Fibroblast of skin of right quadriceps (primary cell): Measurements from ENCODE around the gene ODR4.
"Not testable (repeated sequence)": the region's sequence is repeated elsewhere in the genome, so short reads cannot be mapped to it uniquely, and the experiment has no call there.

Source experiments
- DNase-seq: peaks from one replicate; pipeline ENCODE4 v3.0.0-alpha.2; 2013

The ODR4 gene

DNA sequence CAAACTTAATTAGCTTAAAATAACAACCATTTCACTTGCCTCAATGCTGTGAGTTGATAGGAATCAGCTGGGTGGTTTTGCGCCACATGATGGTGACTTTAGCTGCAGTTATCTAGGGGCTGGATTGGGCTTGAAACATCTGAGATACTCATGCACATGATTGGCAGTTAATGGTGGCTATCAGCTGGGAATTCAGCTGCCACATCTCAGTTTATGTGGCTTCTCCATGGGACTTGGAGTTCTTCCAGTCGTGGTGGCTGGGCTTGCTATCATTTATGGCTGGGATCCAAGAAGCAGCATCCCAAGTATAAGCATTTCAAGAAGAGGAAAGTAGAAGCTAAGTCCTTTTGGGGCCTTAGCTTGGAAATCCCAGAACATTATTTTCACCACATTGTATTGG lies 48.9 kb downstream of the ODR4 start:
- DNase-seq: peak; percentile 8

DNA sequence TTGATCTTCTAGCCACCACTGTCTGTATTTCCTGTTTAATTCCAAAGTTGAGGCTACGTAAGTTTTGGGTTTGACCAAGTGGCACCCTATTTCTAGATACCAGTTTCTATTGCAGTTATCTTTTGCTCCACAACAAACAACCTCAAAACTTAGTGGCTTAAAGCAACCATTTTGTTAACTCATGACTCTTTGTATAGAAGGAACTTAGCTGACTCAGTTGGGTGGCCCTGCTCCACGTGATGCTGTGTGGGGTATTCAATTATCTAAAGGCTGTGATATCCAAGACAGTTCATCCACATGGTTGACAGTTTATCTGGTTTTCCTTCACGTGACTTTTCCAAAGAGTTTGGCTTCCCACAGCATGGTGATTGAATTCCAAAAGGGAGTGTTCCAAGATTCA lies 50.5 kb downstream of the ODR4 start:
- DNase-seq: no peak

DNA sequence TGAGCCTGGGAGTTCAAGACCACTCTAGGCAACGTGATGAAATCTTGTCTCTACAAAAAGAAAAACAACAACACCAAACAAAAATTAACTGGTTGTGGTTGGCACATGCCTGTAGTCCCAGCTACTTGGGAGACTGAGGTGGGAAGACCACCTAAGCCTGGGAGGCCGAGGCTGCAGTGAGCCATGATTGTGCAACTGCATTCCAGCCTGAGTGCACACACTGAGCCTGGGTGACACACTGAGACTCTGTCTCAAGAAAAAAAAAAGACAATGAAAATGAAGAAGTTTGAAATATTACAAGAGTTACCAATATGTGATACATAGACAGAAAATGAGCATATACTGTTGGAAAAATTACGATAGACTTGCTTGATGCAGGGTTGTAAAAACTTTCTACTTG lies 53.4 kb downstream of the ODR4 start:
- DNase-seq: peak; percentile 6

DNA sequence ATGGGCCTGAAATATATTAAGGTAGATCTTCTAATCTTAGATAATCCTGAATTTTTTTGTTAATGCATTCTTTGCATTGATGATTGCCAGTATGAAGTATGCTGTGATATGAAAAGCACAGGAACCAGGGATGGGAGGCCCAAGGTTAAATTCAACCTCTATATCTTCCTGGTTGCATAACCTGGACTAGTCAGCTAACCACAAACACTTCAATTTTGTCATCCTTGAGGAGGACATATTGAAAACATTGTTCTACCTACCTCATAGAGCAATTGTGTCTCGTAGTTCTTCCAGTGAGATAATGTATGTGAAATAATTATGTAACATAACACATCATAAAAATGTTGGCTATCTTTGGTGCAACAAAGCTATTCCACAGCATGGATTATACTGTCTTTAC lies 59.7 kb downstream of the ODR4 start:
- DNase-seq: peak; percentile 20

DNA sequence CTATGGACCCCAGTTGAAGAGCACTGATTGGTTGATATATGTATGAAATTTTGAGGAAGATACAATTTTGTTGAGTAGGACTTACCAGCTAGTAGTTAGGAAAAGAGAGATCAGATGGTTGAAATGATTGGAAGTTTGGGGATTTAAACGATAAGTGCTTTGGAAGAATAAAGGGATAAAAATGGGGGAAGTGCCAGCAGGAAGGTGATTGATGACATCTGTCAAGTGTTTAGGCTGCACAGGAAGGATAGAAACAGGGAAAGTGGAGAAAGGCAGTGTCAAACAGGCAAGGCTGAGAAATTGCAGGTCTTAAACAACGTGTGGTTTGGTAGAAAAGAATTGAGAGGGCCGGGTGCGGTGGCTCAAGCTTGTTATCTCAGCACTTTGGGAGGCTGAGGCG lies 62.9 kb downstream of the ODR4 start:
- DNase-seq: no peak

DNA sequence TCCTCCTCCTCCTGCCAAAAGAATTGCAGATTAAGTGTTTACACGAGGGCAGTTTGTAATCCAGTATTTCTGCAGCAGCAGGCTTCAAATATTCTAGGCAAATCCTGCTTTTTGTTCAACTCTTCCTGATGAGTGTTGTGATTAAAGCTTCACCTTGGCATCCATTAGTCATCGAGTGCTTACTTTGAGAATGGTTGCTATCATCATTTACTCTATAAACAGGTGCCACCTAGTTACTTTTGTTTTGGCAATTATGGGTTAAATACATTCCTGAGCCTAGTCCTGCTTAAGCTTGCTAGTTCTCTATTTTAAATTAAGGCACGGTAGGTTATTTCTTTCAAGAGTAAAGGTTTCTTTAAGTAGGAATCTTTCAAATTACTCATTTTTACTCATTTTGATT lies 64.9 kb downstream of the ODR4 start:
- no peak for DNase-seq

DNA sequence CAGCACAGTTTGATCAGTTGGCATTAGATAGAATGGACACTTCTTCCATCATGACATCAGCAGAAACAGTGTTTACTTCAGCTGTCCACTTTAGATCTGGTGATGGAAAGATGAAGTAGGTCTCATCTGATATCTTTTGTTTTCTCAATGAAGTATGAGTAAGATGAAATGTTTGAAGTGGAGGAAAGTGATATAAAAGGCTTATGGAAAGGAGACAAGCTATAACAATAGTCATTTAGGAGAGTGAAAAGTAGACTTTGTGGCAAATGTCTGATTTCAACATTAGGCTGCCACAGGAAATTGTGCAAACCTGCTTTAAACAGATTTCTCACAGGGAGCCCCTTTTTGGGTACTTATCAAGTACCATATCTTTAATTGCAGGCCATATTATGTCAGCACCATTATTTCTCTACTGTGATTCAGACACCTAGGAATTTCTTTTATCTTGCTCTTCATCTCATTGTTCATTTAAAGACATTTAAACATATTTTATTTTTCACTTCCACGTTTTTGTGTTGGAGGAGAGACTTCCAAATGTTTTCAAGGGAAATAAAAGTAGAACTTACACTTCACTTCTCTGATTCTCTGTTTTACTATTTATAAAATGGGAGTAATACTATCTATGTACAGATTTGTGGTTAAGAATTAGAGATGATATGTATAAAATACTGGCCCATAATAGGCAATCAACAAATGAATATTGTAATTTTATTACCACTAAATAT lies 67.2 kb downstream of the ODR4 start:
- peak; percentile 73 for DNase-seq

DNA sequence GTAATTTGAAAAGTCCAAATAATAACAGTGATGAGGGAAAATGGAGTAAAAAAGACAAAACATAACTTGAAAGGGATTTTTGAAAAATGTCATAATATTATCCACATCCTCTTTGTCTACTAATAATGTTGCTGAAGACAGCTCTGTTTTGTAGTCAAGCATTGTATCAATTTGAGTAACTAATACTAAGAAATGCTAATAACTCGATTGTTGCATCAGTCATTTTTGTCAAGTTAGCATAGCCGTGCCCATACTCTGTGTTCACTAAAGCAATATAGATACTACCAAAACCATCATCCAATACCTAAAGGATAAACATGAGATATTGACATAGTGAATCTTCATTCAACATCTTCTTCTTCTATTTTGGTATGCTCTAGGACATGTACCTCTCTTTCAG lies 68.0 kb downstream of the ODR4 start:
- DNase-seq: no peak

DNA sequence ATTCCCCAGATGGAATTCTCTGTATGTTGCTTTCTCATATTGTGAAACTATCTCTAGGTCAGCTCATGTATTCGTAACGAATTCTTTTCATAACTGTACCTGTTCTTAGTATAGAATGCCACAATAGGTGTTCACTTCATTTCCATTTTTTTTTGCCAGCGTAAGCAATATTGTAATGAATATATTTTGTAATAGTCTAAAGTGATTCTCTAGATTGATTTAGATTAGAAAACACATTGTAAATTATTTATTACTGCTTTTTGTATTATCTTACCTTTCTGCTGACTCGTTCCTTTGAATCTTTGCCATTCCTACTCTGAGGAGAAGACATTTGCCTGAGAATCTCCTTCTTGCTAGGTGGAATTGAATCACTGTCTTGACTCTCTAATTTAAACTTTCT lies 70.5 kb downstream of the ODR4 start:
- no peak for DNase-seq

DNA sequence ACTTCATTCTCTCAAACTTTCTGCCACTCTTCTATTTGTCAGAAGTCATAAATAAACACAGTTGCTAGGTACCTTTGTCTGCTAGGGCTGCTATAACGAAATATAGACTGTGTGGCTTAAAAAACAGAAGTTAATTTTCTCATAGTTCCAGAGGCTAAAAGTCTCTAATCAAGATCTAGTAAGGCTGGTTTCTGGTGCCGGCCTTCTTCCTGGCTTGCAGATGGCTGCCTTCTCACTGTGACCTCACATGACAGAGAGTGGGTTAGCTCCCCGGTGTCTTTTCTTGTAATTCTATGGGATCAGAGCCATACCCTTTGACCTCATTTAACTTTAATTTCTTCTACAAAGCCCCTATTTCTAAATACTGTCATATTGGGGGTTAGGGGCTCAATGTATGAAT lies 79.3 kb downstream of the ODR4 start:
- no peak for DNase-seq

DNA sequence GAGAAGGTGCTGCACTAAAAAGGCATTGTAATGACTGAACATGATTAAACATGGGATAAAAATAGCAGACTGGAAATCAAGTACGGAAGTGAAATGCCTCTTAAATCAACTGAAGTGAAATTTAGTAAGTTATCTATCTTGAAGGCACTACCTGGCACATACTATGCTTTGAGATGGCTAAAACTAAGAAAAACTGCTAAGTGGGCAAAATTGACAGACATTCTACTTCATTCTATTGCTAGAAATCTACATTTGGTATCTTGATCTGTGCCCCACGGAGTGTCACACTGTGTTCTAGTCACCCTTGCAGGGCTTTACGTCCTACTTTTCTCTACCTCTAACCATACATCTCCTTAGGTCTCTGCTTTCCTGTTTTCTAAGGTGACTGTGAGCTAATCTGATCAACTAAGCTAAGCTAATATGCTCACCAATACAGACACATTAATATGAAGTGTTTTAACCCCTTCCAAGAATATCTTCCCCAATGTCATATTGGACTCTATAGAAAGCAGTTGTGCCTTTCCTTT lies 81.2 kb downstream of the ODR4 start:
- no peak for DNase-seq

DNA sequence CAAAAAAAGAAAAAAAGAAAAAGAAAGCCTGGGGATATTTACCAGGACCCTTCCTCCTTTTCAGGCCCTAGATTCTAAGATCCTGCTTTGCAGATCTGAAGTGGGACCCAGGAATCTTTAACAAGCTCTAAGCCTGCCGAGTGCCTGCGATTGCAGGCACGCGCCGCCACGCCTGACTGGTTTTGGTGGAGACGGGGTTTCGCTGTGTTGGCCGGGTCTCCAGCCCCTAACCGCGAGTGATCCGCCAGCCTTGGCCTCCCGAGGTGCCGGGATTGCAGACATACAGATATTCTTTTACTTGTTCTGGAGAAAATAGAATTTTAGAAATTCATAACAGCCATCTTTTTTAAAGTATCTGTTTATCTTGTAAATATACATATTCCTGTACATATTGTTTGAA lies 83.5 kb downstream of the ODR4 start:
- not testable (repeated sequence) for DNase-seq

DNA sequence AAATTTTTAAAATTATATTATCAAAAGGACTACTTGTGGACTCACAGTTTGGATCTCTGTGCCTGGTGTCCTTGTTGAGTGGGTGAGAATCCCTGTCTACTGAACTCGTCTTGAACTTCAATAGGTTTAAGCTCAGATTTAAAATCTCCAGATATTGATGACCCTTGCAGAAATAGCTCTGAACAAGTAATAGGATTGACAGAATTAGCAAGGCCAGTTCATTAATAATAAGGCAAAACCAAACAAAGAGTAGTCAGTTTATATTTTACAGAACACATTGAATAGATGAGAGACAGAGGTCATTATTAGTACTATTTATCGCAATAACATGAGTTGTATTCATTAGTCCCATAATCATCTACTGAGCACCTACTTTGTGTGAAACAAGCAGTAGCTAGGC lies 85.4 kb downstream of the ODR4 start, which contains the start of gene PDC:
PDC (minus strand) TSS at position 101 of the 400 bp plus-strand sequence. CDS start 11,655 bp downstream, outside the sequence.
- no peak for DNase-seq

DNA sequence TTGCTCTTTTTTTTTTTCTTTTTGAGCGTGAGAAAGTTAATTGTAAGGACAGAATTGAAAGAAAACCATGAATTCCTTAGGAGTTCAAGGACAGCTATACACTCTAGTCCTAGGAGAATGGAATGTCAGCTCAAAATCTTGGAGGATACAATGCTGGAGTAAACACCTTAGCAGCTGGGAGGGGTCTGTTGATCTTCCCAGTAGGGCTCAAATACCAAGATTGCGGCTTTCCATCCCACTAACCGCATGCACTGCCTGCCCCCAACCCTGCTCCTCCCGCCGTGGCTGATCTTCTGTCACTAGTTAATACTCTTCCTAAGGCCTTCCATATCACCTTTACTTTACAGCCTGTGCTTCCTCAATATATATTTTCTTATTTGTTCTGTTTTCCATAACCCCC lies 87.9 kb downstream of the ODR4 start:
- no peak for DNase-seq

DNA sequence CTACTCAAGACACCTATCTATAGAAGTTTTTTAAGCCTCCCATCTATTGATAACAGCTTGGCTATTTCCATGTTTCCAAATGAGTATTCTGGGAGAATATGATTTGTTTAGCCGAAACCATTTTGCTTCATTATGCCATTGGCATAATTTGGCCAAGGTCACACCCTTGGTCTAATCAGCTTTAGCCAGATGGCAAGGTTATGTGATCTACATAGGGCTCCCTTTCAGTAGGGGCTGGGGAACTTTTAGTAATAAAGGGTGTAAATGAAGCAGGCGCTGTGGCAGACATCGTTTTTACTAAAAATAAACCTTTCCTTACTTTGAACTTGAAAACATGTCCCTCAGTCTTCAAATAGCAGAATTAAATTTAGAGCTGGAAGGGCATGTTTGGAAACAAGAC lies 88.3 kb downstream of the ODR4 start:
- no peak for DNase-seq

DNA sequence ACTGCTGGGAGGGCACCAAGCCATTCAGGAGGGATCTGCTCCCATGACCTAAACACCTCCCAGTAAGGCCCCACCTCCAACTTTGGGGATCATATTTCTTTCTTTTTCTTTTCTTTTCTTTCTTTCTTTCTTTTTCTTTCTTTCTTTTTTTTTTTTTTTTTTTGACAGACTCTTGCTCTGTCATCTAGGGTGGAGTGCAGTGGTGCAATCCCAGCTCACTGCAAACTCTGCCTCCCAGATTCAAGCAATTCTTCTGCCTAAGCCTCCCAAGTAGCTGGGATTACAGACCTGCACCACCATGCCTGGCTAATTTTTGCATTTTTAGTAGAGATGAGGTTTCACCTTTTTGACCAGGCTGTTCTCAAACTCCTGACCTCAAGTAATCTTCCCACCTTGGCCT lies 89.9 kb downstream of the ODR4 start:
- DNase-seq: not testable (repeated sequence)

DNA sequence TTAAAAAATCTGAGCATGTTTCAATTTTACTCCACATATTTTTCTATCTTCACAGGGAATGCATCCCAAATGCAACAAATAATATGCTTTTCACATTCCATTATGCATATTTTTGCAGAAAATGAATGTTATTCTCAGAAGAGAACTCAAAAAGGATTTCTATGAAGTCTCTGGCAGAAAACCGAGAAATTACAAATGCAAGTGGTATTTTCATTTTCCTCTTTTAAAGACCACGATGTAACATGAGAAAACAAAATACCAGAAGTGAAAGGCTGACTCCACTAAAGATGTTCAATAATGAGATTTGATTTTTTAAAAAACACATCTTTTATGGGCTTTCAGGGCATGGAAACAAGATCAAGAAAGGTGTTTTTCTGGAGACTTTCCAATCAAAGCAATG lies 90.3 kb downstream of the ODR4 start:
- peak; percentile 45 for DNase-seq
